Upper lobe of left lung (tissue), 6 donors: ENCODE measurements around the gene SMG9. TPM values are rescaled to one million over a fixed set of nuclear protein-coding genes. Genes with fewer than 3 reads are reported as not detected.

Source experiments
- ATAC-seq, 2 donors: fragments of 200-7000 bp; cut with Tn5 transposase; one replicate each; pipeline ENCODE4 v1.9.1; 2022; ENCODE audit warnings: mild to moderate bottlenecking in 2 of 2, moderate library complexity in 2 of 2; ENCODE audit not compliant: low FRiP score in 2 of 2
- DNase-seq, 2 donors: peaks; one replicate each; pipeline ENCODE4 v3.0.0-alpha.2; 2019 to 2020
- H3K27ac ChIP-seq, 4 donors: fragments of 200-600 bp; sonication (generic); one replicate each; pipeline ENCODE4 v1.5.1; 2016 to 2019
- H3K27me3 ChIP-seq, 4 donors: fragments of 200-600 bp; sonication (generic); one replicate each; pipeline ENCODE4 v1.5.1; 2017 to 2019
- H3K36me3 ChIP-seq, 4 donors: fragments of 200-600 bp; sonication (generic); one replicate each; pipeline ENCODE4 v1.5.1; 2016 to 2019
- H3K4me1 ChIP-seq, 4 donors: fragments of 200-600 bp; sonication (generic); one replicate each; pipeline ENCODE4 v1.5.1; 2018 to 2019
- H3K4me3 ChIP-seq, 4 donors: fragments of 200-600 bp; sonication (generic); one replicate each; pipeline ENCODE4 v1.5.1; 2017 to 2019; ENCODE audit warnings: mild to moderate bottlenecking in 2 of 4, moderate library complexity in 1 of 4
- H3K9me3 ChIP-seq, 4 donors: fragments of 200-600 bp; sonication (generic); one replicate each; pipeline ENCODE4 v1.5.1; 2018 to 2019
- EP300 ChIP-seq, 4 donors: sonication (generic); formaldehyde crosslinking; IDR thresholded peaks; one replicate each; pipeline ENCODE4 v1.5.1; 2017; ENCODE audit warnings: antibody characterized with exemption in 4 of 4, control low read depth in 2 of 4
- POLR2A ChIP-seq, 4 donors: fragments of 450-650 bp; IDR thresholded peaks; one replicate each; pipeline ENCODE4 v1.5.1; 2016 to 2017; ENCODE audit warnings: antibody characterized with exemption in 4 of 4, mild to moderate bottlenecking in 2 of 4
- POLR2AphosphoS5 ChIP-seq, 2 donors: sonication (generic); formaldehyde crosslinking; IDR thresholded peaks; one replicate each; pipeline ENCODE4 v1.5.1; 2017; ENCODE audit warnings: antibody characterized with exemption in 2 of 2
- WGBS, 2 donors: methylation state at CpG; one replicate each; pipeline ENCODE4 v1.1.5; 2017 to 2018; 5-methylcytosine and 5-hydroxymethylcytosine counted together
- total RNA-seq, 6 donors: library from RNA; depleted of rRNA in 4 of 6; stranded (reverse); fragments of >200 nt in 4 of 6; gene quantifications; one replicate each; pipeline versions ENCODE4 v1.1.0 to v1.2.1, GENCODE V29; 2016 to 2021
- TF ChIP-seq, protein P1 (sequence below), 6 experiments: fragments of 450-650 bp in 4 of 6; fragments of 200-600 bp in 2 of 6; sonication (generic) in 2 of 6; IDR thresholded peaks; one replicate each; pipeline ENCODE4 v1.5.1; 2016 to 2019; ENCODE audit warnings: antibody characterized with exemption in 6 of 6
- donor health status: DM: no; HTN: no; CAD: no; lungs with moderate emphysema.
- donor health status: DM: no; HTN: yes; CAD: no; lungs with severe emphysema.

SMG9 gene
- total RNA-seq, 6 donors from 2014 or later: 23.0 to 119 (median 52.9) TPM

DNA sequence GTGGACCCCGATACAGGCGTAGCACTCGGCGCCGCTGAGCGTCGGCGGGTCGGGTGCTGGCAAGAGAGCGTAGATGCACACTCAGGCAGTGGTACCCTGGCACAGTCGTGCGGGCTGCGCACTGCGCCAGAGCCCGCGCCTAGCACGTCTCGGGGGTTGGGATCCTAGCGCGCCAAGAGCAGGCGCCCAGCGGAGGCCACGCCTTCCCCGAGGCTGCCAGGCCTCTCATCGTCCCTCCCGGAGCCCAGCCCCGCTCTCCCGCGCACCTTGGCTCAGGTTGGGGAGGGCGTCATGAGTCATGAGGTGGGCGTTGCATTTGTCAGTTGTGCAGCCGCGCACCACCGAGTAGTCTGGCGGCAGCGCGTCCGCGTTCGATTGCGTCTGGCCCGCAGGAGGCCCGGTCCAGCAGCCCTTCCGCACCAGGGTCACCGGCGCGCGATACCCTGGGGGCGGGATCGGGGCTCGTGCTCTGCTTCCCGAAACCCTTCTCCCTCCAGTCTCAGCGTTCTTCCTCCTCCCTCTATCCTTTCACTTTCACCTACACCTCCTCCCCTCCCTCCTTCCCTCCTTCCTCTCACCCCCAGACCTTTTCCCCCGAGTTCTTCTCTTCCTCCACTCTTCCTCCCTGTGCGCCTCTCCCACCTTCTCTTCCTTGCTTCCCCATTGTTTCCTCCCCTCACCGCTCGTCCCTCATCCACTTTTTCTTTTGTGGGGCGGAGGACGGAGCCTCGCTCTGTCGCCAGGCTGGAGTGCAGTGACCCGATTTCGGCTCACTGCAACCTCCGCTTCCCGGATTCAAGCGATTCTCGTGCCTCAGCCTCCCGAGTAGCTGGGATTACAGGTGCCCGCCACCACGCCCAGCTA, 44.0 kb upstream of the SMG9 start:
- peaks cover 0 to 5% (median 0%) of the 10 kb centered on the region in 4 donors for H3K27me3 ChIP-seq
- TF ChIP-seq POLR2A (IDR thresholded peaks at IDR 0.05): peak in 1 of 4 donors; percentile 27
- no peak for TF ChIP-seq POLR2AphosphoS5 (IDR thresholded peaks at IDR 0.05)
- TF ChIP-seq, protein P1, sequence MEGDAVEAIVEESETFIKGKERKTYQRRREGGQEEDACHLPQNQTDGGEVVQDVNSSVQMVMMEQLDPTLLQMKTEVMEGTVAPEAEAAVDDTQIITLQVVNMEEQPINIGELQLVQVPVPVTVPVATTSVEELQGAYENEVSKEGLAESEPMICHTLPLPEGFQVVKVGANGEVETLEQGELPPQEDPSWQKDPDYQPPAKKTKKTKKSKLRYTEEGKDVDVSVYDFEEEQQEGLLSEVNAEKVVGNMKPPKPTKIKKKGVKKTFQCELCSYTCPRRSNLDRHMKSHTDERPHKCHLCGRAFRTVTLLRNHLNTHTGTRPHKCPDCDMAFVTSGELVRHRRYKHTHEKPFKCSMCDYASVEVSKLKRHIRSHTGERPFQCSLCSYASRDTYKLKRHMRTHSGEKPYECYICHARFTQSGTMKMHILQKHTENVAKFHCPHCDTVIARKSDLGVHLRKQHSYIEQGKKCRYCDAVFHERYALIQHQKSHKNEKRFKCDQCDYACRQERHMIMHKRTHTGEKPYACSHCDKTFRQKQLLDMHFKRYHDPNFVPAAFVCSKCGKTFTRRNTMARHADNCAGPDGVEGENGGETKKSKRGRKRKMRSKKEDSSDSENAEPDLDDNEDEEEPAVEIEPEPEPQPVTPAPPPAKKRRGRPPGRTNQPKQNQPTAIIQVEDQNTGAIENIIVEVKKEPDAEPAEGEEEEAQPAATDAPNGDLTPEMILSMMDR (IDR thresholded peaks at IDR 0.05): no peak
- no peak for TF ChIP-seq EP300 (IDR thresholded peaks at IDR 0.05)
- peaks cover 0 to 8% (median 0%) of the 10 kb centered on the region in 4 donors for H3K36me3 ChIP-seq
- no peaks in the 10 kb centered on the region for H3K9me3 ChIP-seq
- peak overlapping the region in 2 of 4 donors; percentile 63 to 66 for H3K27ac ChIP-seq
- DNase-seq (peak; percentile 53 to 89), ATAC-seq (peak; percentile 62 to 74)
- peak overlapping the region; percentile 25 to 67 (median 51) for H3K4me3 ChIP-seq
- WGBS, 2 donors: 21 to 31% methylated on average over 28 to 54 of the region's 70 CpGs
- peaks cover 12 to 19% (median 13%) of the 10 kb centered on the region in 4 donors for H3K4me1 ChIP-seq

- DNase-seq (no peak), ATAC-seq (no peak)
- Histone ChIP-seq H3K27me3 (peaks cover 0 to 5% (median 0%) of the 10 kb centered on the region in 4 donors), H3K4me3 (peak overlapping the region; percentile 25 to 67 (median 51)), H3K9me3 (no peaks in the 10 kb centered on the region), H3K36me3 (peaks cover 0 to 8% (median 0%) of the 10 kb centered on the region in 4 donors), H3K4me1 (peaks cover 12 to 19% (median 13%) of the 10 kb centered on the region in 4 donors), H3K27ac (peak overlapping the region in 2 of 4 donors; percentile 63 to 66)
- 40 to 60% methylated on average over 1 to 2 of the region's 5 CpGs for WGBS, 2 donors
- no peak for TF ChIP-seq EP300 (IDR thresholded peaks at IDR 0.05)
- TF ChIP-seq POLR2AphosphoS5 (IDR thresholded peaks at IDR 0.05): no peak
- TF ChIP-seq POLR2A (IDR thresholded peaks at IDR 0.05): no peak
- TF ChIP-seq, protein P1 (IDR thresholded peaks at IDR 0.05): no peak
Observed at GRCh38 chr19:43798026-43798545, 43.3 kb upstream of the SMG9 start.

GRCh38 chr19:43797556-43797955, 42.8 kb upstream of the SMG9 start:
- 79 to 86% methylated on average over 6 to 7 of the region's 7 CpGs for WGBS, 2 donors
- DNase-seq (no peak), ATAC-seq (no peak)
- Histone ChIP-seq H3K4me1 (peaks cover 12 to 19% (median 13%) of the 10 kb centered on the region in 4 donors), H3K9me3 (no peaks in the 10 kb centered on the region), H3K27ac (no peak overlapping the region), H3K36me3 (peaks cover 0 to 8% (median 0%) of the 10 kb centered on the region in 4 donors), H3K27me3 (peaks cover 0 to 5% (median 0%) of the 10 kb centered on the region in 4 donors), H3K4me3 (no peak overlapping the region)
- TF ChIP-seq POLR2AphosphoS5 (IDR thresholded peaks at IDR 0.05) (no peak), EP300 (IDR thresholded peaks at IDR 0.05) (no peak), POLR2A (IDR thresholded peaks at IDR 0.05) (no peak)
- TF ChIP-seq, protein P1 (IDR thresholded peaks at IDR 0.05): no peak

GRCh38 chr19:43797118-43797517, 42.4 kb upstream of the SMG9 start:
- no peak for ATAC-seq
- H3K4me1 ChIP-seq: peaks cover 12 to 19% (median 13%) of the 10 kb centered on the region in 4 donors
- peaks cover 0 to 8% (median 0%) of the 10 kb centered on the region in 4 donors for H3K36me3 ChIP-seq
- no peak overlapping the region for H3K27ac ChIP-seq
- H3K9me3 ChIP-seq: no peaks in the 10 kb centered on the region
- H3K27me3 ChIP-seq: peaks cover 0 to 5% (median 0%) of the 10 kb centered on the region in 4 donors
- DNase-seq: no peak
- TF ChIP-seq POLR2AphosphoS5 (IDR thresholded peaks at IDR 0.05) (no peak), EP300 (IDR thresholded peaks at IDR 0.05) (no peak), POLR2A (IDR thresholded peaks at IDR 0.05) (no peak)
- TF ChIP-seq, protein P1 (IDR thresholded peaks at IDR 0.05): no peak
- H3K4me3 ChIP-seq: no peak overlapping the region
- WGBS, 2 donors: 33 to 77% methylated on average over 4 to 6 of the region's 6 CpGs
